K562 (cell line): ENCODE data around the gene ZGLP1. TPM values are rescaled to one million over a fixed set of nuclear protein-coding genes. Genes with fewer than 3 reads are reported as not detected.

ENCODE experiments used
- HEY1 ChIP-seq: fragments of 250-450 bp; sonication (Bioruptor Pico); IDR thresholded peaks from 2 replicates; pipeline ENCODE4 v1.5.0; 2020; ENCODE audit warnings: mild to moderate bottlenecking, moderate library complexity, borderline replicate concordance
- HMGN3 ChIP-seq: IDR thresholded peaks from 2 replicates; pipeline ENCODE4 v1.6.1; 2011; ENCODE audit warnings: borderline replicate concordance, low read depth, mild to moderate bottlenecking, mixed read lengths, low read length; ENCODE audit not compliant: insufficient read length; ENCODE audit errors: extremely low read depth
- IFI16 ChIP-seq: fragments of 250-450 bp; sonication (Bioruptor Pico); IDR thresholded peaks from 2 replicates; pipeline ENCODE4 v2.1.2; 2022; ENCODE audit warnings: mild to moderate bottlenecking, inconsistent platforms
- polyA plus RNA-seq, 8 experiments: library from polyadenylated mRNA; depleted of rRNA in 4 of 8; stranded (reverse) in 5 of 8; unstranded in 3 of 8; fragments of >200 nt; fragmentation: Nextera tagmentation in 2 of 8; fragmentation: Illumina TruSeq in 1 of 8; extraction: Ambion mirVana in 2 of 8; extraction: Trizol in 1 of 8; gene quantifications; 2 replicates each; pipeline versions ENCODE4 v1.2.1 to v1.2.3, GENCODE V29; 2011 to 2014; ENCODE audit warnings: inconsistent platforms in 1 of 8, missing spikeins in 1 of 8
- total RNA-seq, 7 experiments: library from RNA; depleted of rRNA in 6 of 7; stranded (reverse); fragments of >200 nt in 6 of 7; fragmentation: Illumina TruSeq in 2 of 7; extraction: Trizol in 2 of 7; gene quantifications; 2 replicates each; pipeline versions ENCODE4 v1.2.1 to v1.2.3, GENCODE V29; 2011 to 2021; ENCODE audit warnings: low replicate concordance in 1 of 7
- TF ChIP-seq, protein P1 (sequence below), 2 experiments: fragments of 450-650 bp; conservative IDR thresholded peaks; 2 replicates each; pipeline ENCODE4 v1.6.1; 2017; ENCODE audit warnings: mild to moderate bottlenecking in 2 of 2, moderate library complexity in 2 of 2
- TF ChIP-seq, protein P2 (sequence below), 2 experiments: fragments of 450-650 bp in 1 of 2; sonication (generic) in 1 of 2; formaldehyde crosslinking in 1 of 2; IDR thresholded peaks in 1 of 2; conservative IDR thresholded peaks in 1 of 2; 2 replicates each; pipeline versions ENCODE4 v1.6.1 to v1.8.1; 2016 to 2023; ENCODE audit warnings: mild to moderate bottlenecking in 2 of 2, moderate library complexity in 2 of 2, inconsistent platforms in 1 of 2, missing genetic modification reagents in 1 of 2
- TF ChIP-seq, protein P3 (sequence below), 2 experiments: fragments of 450-650 bp; formaldehyde crosslinking in 1 of 2; IDR thresholded peaks; 2 replicates each; pipeline versions ENCODE4 v1.4.0 to v1.6.1; 2014 to 2020; ENCODE audit warnings: mild to moderate bottlenecking in 2 of 2, borderline replicate concordance in 1 of 2, low read depth in 1 of 2
- TF ChIP-seq, protein P4 (sequence below): sonication (generic); formaldehyde crosslinking; IDR thresholded peaks from 2 replicates; pipeline ENCODE4 v1.8.0; 2022; ENCODE audit warnings: mild to moderate bottlenecking, missing genetic modification reagents
- TF ChIP-seq, protein P5 (sequence below): fragments of 450-650 bp; conservative IDR thresholded peaks from 2 replicates; pipeline ENCODE4 v1.6.1; 2016; ENCODE audit warnings: missing genetic modification characterization, low read depth, mild to moderate bottlenecking, control low read depth, missing compliant biosample characterization

Gene ZGLP1
- total and polyA plus RNA-seq, 9 of the 15 experiments (the other 6 are each of a cell fraction or from before 2014, with no cell fraction given), result 0.24 to 4.5 (median 2.2) TPM

DNA sequence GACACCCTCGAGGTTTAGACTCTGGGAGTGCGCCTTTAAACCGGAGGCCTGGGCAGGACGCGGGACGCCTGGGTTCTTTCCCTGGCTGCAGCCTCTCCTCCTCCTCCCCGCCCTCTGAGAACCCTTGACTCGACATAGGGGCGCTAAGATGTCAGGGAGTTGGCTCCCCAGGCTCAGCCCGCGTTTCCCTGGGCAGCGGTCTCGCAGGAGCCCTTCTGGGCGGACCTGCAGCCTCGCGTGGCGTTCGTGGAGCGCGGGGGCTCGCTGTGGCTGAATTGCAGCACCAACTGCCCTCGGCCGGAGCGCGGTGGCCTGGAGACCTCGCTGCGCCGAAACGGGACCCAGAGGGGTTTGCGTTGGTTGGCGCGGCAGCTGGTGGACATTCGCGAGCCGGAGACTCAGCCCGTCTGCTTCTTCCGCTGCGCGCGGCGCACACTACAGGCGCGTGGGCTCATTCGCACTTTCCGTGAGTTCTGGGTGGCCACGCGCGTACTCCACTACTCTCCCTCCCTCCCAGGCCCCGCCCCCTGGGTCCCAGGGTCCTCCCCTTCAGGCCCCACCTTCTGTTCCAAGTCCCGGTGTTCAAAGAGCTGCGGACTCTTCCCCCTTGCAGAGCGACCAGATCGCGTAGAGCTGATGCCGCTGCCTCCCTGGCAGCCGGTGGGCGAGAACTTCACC, 18.6 kb downstream of the ZGLP1 start (continued):
- TF ChIP-seq, protein P1, sequence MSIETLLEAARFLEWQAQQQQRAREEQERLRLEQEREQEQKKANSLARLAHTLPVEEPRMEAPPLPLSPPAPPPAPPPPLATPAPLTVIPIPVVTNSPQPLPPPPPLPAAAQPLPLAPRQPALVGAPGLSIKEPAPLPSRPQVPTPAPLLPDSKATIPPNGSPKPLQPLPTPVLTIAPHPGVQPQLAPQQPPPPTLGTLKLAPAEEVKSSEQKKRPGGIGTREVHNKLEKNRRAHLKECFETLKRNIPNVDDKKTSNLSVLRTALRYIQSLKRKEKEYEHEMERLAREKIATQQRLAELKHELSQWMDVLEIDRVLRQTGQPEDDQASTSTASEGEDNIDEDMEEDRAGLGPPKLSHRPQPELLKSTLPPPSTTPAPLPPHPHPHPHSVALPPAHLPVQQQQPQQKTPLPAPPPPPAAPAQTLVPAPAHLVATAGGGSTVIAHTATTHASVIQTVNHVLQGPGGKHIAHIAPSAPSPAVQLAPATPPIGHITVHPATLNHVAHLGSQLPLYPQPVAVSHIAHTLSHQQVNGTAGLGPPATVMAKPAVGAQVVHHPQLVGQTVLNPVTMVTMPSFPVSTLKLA (conservative IDR thresholded peaks at IDR 0.05), result peak; percentile 39 to 81
- TF ChIP-seq, protein P2, sequence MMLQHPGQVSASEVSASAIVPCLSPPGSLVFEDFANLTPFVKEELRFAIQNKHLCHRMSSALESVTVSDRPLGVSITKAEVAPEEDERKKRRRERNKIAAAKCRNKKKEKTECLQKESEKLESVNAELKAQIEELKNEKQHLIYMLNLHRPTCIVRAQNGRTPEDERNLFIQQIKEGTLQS (IDR thresholded peaks at IDR 0.05), result no peak
- TF ChIP-seq, protein P2 (CRISPR knock-in tag; conservative IDR thresholded peaks at IDR 0.05), result no peak
- TF ChIP-seq, protein P3, sequence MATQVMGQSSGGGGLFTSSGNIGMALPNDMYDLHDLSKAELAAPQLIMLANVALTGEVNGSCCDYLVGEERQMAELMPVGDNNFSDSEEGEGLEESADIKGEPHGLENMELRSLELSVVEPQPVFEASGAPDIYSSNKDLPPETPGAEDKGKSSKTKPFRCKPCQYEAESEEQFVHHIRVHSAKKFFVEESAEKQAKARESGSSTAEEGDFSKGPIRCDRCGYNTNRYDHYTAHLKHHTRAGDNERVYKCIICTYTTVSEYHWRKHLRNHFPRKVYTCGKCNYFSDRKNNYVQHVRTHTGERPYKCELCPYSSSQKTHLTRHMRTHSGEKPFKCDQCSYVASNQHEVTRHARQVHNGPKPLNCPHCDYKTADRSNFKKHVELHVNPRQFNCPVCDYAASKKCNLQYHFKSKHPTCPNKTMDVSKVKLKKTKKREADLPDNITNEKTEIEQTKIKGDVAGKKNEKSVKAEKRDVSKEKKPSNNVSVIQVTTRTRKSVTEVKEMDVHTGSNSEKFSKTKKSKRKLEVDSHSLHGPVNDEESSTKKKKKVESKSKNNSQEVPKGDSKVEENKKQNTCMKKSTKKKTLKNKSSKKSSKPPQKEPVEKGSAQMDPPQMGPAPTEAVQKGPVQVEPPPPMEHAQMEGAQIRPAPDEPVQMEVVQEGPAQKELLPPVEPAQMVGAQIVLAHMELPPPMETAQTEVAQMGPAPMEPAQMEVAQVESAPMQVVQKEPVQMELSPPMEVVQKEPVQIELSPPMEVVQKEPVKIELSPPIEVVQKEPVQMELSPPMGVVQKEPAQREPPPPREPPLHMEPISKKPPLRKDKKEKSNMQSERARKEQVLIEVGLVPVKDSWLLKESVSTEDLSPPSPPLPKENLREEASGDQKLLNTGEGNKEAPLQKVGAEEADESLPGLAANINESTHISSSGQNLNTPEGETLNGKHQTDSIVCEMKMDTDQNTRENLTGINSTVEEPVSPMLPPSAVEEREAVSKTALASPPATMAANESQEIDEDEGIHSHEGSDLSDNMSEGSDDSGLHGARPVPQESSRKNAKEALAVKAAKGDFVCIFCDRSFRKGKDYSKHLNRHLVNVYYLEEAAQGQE (IDR thresholded peaks at IDR 0.05; ENCODE audit: borderline replicate concordance), result peak; percentile 82
- TF ChIP-seq, protein P3 (CRISPR knock-in tag; IDR thresholded peaks at IDR 0.05; ENCODE audit: low read depth), result no peak
- TF ChIP-seq HMGN3 (no peak), IFI16 (CRISPR knock-in tag) (no peak), HEY1 (CRISPR knock-in tag) (no peak)
- TF ChIP-seq, protein P4, sequence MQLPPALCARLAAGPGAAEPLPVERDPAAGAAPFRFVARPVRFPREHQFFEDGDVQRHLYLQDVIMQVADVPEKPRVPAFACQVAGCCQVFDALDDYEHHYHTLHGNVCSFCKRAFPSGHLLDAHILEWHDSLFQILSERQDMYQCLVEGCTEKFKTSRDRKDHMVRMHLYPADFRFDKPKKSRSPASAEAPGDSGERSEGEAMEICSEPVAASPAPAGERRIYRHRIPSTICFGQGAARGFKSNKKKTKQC (CRISPR knock-in tag), result no peak; the same call in 1 of the 2 replicates
- TF ChIP-seq, protein P5, sequence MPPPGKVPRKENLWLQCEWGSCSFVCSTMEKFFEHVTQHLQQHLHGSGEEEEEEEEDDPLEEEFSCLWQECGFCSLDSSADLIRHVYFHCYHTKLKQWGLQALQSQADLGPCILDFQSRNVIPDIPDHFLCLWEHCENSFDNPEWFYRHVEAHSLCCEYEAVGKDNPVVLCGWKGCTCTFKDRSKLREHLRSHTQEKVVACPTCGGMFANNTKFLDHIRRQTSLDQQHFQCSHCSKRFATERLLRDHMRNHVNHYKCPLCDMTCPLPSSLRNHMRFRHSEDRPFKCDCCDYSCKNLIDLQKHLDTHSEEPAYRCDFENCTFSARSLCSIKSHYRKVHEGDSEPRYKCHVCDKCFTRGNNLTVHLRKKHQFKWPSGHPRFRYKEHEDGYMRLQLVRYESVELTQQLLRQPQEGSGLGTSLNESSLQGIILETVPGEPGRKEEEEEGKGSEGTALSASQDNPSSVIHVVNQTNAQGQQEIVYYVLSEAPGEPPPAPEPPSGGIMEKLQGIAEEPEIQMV (tag), result no peak
